BJ (cell line): ENCODE data around the gene C6orf89. TPM values are rescaled to one million over a fixed set of nuclear protein-coding genes. Genes with fewer than 3 reads are reported as not detected.

ENCODE experiments used
- CTCF ChIA-PET: fragments of 350-600 bp; formaldehyde crosslinking; extraction: SDS; loops from one replicate; lab custom pipeline; 2021; ENCODE audit warnings: antibody characterized with exemption, inconsistent platforms; lab: Yijun Ruan, JAX
- POLR2A ChIA-PET: fragments of 300-600 bp; sonication (Branson Sonifier 250); formaldehyde crosslinking; extraction: SDS; loops from one replicate; lab custom pipeline; 2021; ENCODE audit warnings: antibody characterized with exemption; lab: Charles Lee
- DNase-seq: peaks from one replicate; pipeline ENCODE4 v3.0.0-alpha.2; 2011; ENCODE audit warnings: low read depth
- H3K27me3 ChIP-seq: 2 replicates; pipeline ENCODE4 v1.6.0; 2011; ENCODE audit warnings: low read length; ENCODE audit not compliant: control insufficient read depth, insufficient read depth
- H3K36me3 ChIP-seq: 2 replicates; pipeline ENCODE4 v1.5.1; 2011; ENCODE audit warnings: low read length; ENCODE audit not compliant: control insufficient read depth, insufficient read depth
- H3K4me3 ChIP-seq: 2 replicates; pipeline ENCODE4 v1.5.1; 2011; ENCODE audit warnings: low read depth, mild to moderate bottlenecking, control low read depth, low read length
- polyA plus RNA-seq: library from polyadenylated mRNA; depleted of rRNA; stranded (reverse); fragments of >200 nt; gene quantifications from 2 replicates; pipeline ENCODE4 v1.2.3, GENCODE V29; 2011
- TF ChIP-seq, protein P1 (sequence below): IDR thresholded peaks from 2 replicates; pipeline ENCODE4 v1.5.1; 2011; ENCODE audit warnings: low read depth, mild to moderate bottlenecking, control low read depth, inconsistent platforms, low read length, moderate library complexity; ENCODE audit not compliant: insufficient read depth

Gene C6orf89
- polyA plus RNA-seq, 1 experiment: 66.0 TPM

DNA sequence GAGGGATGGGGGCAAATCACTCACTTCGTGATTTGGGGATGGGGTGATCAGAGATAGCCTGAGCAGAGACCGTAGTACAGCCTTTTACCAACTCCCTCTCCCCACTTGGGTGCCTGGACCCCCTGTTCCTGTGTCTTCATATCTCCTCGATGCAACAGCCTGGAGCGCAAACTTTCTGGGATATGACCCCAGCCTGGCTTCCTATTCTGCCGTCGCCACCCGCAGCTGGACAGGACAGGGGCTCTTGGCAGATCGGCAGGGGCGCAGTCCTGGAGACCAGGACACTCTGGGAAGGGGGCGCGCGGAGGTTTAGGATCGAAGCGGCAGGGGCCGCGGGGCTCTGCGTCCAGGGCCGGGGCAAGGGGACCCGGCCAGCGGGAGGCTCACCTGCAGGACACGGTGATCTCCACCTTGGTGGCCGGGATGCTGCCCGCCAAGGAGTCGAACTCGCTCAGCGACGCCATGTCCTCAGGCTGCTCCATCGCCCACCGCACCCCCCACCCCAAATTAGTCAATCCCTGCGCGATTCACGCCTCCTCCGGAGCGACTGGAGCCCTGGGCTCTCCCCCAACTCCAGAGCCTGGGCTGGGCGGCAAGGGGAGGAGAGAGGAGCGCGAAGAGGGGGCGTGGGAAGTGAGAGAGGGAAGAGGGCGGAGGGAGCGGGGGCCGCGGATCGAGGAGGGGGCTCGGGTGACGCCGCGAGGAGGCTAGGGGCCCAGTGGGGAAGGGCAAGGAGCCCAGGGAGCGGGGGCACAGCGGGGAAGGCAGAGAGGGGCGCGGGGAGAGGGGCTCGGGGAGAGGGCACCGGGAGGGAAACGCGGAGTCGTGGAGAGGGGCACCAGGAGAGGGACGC is 46.6 kb upstream of the C6orf89 start, which contains the start of gene CPNE5:
TSS of gene CPNE5 (minus strand) at position 549 of the 853 bp plus-strand sequence. CDS start at position 482, 67 bp downstream.
- H3K36me3 ChIP-seq: no peaks in the 10 kb centered on the region
- TF ChIP-seq, protein P1, sequence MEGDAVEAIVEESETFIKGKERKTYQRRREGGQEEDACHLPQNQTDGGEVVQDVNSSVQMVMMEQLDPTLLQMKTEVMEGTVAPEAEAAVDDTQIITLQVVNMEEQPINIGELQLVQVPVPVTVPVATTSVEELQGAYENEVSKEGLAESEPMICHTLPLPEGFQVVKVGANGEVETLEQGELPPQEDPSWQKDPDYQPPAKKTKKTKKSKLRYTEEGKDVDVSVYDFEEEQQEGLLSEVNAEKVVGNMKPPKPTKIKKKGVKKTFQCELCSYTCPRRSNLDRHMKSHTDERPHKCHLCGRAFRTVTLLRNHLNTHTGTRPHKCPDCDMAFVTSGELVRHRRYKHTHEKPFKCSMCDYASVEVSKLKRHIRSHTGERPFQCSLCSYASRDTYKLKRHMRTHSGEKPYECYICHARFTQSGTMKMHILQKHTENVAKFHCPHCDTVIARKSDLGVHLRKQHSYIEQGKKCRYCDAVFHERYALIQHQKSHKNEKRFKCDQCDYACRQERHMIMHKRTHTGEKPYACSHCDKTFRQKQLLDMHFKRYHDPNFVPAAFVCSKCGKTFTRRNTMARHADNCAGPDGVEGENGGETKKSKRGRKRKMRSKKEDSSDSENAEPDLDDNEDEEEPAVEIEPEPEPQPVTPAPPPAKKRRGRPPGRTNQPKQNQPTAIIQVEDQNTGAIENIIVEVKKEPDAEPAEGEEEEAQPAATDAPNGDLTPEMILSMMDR: no peak
- no peak for DNase-seq
- CTCF ChIA-PET: no interaction called here
- H3K4me3 ChIP-seq: peak within 1 kb of the TSS; percentile 48
- POLR2A ChIA-PET: no interaction called here
- peaks cover 23% of the 10 kb centered on the region for H3K27me3 ChIP-seq

DNA sequence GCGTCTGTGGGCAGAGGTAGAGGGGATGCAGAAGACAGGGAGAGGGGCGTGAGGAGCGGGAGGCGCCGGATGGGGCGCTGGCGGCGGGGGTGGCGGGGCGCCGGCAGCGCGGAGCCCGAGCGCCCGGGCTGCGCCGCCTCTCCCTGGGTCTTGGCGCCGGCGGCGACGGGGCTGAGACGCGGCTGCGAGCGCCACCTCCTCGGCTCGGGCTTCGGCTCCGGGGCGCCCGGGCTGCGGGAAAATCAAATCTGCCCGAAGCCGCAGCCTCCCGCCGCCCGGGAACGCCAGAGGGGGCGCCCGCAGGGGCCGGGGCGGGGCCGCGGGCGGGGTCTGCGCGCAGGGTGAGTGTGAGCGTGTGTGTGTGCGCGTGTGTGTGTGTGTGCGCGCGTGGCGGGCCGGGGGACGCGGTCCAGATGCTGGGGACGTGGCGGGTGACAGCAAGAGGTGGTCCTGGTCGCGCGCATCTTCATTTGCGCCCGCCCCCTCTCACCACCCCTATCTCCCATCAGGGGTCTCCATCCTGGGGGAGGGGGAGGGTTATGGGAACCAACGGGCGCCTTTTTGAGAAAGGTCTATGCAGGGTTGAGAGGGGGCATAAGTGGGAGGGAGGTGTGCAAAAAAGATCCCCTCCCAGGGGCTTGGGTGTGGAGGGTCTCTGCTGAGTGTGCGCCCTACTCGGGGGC is 45.9 kb upstream of the C6orf89 start:
- H3K36me3 ChIP-seq: no peaks in the 10 kb centered on the region
- CTCF ChIA-PET: interaction anchor here (1.0 to 2.0 kb wide), 5 partner anchors 9 to 178 kb away, joined by 3 to 11 read pairs (median 3); partner anchors contain the start of gene C6orf89
- TF ChIP-seq, protein P1: no peak
- DNase-seq: no peak
- H3K27me3 ChIP-seq: peaks cover 23% of the 10 kb centered on the region
- H3K4me3 ChIP-seq: peak overlapping the region; percentile 48
- POLR2A ChIA-PET: no interaction called here

DNA sequence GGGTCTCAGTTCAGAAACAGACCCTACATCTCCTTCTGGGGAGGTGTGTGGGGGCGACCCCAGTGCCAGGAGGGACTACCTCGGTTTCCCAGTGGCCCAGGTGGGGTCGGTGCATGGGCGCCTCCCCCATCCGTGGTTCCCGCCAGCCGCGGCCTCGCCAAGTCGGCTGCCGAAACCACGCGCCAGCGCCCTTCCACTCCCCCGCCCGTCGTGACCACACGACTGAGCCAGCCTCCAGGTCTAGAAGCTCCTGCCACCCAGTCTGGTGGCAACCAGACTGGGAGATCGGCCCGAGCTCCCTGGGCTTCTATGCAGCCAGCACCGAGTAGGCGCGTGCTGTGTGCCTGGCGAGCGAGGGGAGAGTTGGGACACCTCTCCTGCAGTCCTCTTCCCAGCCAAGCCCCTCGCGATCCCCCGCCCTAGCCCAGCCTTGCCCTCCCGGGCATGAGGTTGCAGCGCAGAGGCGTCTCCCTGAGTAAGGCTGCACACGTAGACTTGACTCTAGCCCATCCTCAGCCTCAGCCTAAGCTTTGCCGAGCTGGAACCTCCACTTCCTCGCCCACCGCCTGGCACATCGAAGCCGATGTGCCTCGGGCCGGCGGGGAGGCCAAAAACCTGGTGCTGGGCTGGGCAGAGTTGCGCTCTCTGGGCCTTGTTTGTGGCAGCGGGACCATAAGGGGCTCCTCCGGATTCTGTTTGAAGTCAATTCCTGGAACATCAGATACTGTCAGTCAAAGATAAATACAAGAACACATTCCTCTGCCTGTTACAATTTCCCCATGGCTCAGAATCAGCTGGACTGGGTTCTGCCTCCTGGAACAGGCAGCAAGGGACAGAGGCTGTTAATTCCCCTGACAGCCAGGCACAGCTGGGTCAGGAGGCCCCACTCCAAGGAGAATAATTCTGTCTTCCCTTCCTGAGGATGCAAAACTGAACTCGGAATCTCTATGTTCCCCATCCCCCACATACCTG is 45.0 kb upstream of the C6orf89 start:
- no peak for DNase-seq
- TF ChIP-seq, protein P1: no peak
- ChIA-PET CTCF (interaction anchor here (1.0 to 2.0 kb wide), 5 partner anchors 9 to 177 kb away, joined by 3 to 11 read pairs (median 3); partner anchors contain the start of gene C6orf89), POLR2A (no interaction called here)
- no peaks in the 10 kb centered on the region for H3K36me3 ChIP-seq
- peak overlapping the region; percentile 48 for H3K4me3 ChIP-seq
- peaks cover 25% of the 10 kb centered on the region for H3K27me3 ChIP-seq

DNA sequence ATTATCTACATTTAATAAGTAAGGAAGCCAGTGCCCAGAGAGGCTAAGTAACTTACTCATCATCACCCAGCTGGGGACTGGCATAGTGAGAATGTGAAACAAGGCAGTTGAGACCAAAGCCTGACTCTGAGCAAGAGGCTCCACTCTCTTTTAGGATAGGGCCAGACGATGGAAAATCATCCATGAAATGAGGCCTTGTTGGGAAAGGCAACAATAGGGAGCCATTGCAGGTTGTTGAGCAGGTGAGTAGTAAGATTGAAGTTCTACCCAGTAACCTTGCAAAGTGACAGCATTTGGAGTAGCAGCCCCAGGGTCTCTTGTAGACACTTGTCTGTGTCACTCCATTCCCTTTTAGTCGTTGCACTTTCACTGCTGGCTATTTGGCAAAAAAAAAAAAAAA is 44.0 kb upstream of the C6orf89 start:
- TF ChIP-seq, protein P1: no peak
- H3K4me3 ChIP-seq: no peak overlapping the region
- ChIA-PET CTCF (interaction anchor here (2.0 kb wide), 1 partner anchor 8 kb away, joined by 11 read pairs; no protein-coding TSS in a partner anchor), POLR2A (no interaction called here)
- peaks cover 21% of the 10 kb centered on the region for H3K27me3 ChIP-seq
- no peak for DNase-seq
- no peaks in the 10 kb centered on the region for H3K36me3 ChIP-seq
